Left ventricle myocardium inferior (tissue), 1 donor: ENCODE data around the gene OR2T1. TPM values are rescaled to one million over a fixed set of nuclear protein-coding genes. Genes with fewer than 3 reads are reported as not detected.

Experiments used
- DNase-seq: peaks from one replicate; pipeline ENCODE4 v3.0.0-alpha.2; 2020
- H3K27ac ChIP-seq: fragments of 200-600 bp; replicated peaks from 2 replicates; pipeline ENCODE4 v1.8.0; 2021
- H3K27me3 ChIP-seq: fragments of 200-600 bp; 2 replicates; pipeline ENCODE4 v1.8.0; 2021; ENCODE audit warnings: low read depth
- H3K36me3 ChIP-seq: fragments of 200-600 bp; 2 replicates; pipeline ENCODE4 v1.8.0; 2021
- H3K4me1 ChIP-seq: fragments of 200-600 bp; 2 replicates; pipeline ENCODE4 v1.8.0; 2021
- H3K4me3 ChIP-seq: fragments of 200-600 bp; 2 replicates; pipeline ENCODE4 v1.8.0; 2021; ENCODE audit warnings: mild to moderate bottlenecking, moderate library complexity
- H3K9me3 ChIP-seq: fragments of 200-600 bp; replicated peaks from 2 replicates; pipeline ENCODE4 v1.8.0; 2021
- CTCF ChIP-seq: fragments of 200-600 bp; IDR thresholded peaks from 2 replicates; pipeline ENCODE4 v1.8.0; 2021; ENCODE audit warnings: antibody characterized with exemption, mild to moderate bottlenecking, borderline replicate concordance
- intact Hi-C: fragments of 100-400 bp; cut with micrococcal nuclease; formaldehyde crosslinking; loops from one replicate; pipeline ENCODE4 v1.11.0; 2022
- long read RNA-seq: library from polyadenylated mRNA; unstranded; transcript quantifications from one replicate; pipeline ENCODE4 v2.0.0, GENCODE V29; 2021
- total RNA-seq: library from RNA; stranded (reverse); fragmentation: NEBNext Ultra II Directional; extraction: Animal tissue kit (Norgen Biotek cat#: 25700); gene quantifications from one replicate; pipeline ENCODE4 v1.2.1, GENCODE V29; 2021
- donor health status: DM: no; HTN: yes; CAD: no; lungs with severe emphysema.

Gene OR2T1
- not detected for total RNA-seq
- long read RNA-seq = 0 reads

GRCh38 chr1:248402748-248403147 is at the start of gene OR2T1:
TSS of gene OR2T1 (plus strand) at chr1:248403048. CDS start at chr1:248406148, 3,100 bp downstream.
- TF ChIP-seq CTCF = no peak
- H3K27ac ChIP-seq = no peak within 1 kb of the TSS
- no peaks in the 10 kb centered on the region for H3K4me1 ChIP-seq
- no peak within 1 kb of the TSS for H3K4me3 ChIP-seq
- no peaks in the 10 kb centered on the region for H3K27me3 ChIP-seq
- no peaks in the 10 kb centered on the region for H3K9me3 ChIP-seq
- DNase-seq = no peak
- intact Hi-C loops = no loop called here
- no peaks in the 10 kb centered on the region for H3K36me3 ChIP-seq

- Histone ChIP-seq H3K4me1 (no peaks in the 10 kb centered on the region), H3K9me3 (peaks cover 1% of the 10 kb centered on the region)
- intact Hi-C loops = no loop called here
Observed at GRCh38 chr1:248359415-248359814, 43.4 kb upstream of the OR2T1 start.

GRCh38 chr1:248361121-248361715 is 41.6 kb upstream of the OR2T1 start, which contains the start of gene OR2T4:
TSS of gene OR2T4 (plus strand) at chr1:248361665. CDS start at chr1:248361665, 0 bp downstream.
- H3K36me3 ChIP-seq = no peaks in the 10 kb centered on the region
- H3K4me1 ChIP-seq = no peaks in the 10 kb centered on the region
- intact Hi-C loops = no loop called here
- H3K9me3 ChIP-seq = peaks cover 14% of the 10 kb centered on the region
- H3K27ac ChIP-seq = no peak within 1 kb of the TSS
- DNase-seq = no peak
- TF ChIP-seq CTCF = no peak
- no peaks in the 10 kb centered on the region for H3K27me3 ChIP-seq
- H3K4me3 ChIP-seq = no peak within 1 kb of the TSS

More at GRCh38 chr1:248359415-248359814, 43.4 kb upstream of the OR2T1 start:
- H3K27ac ChIP-seq = no peak overlapping the region
- H3K4me3 ChIP-seq = no peak overlapping the region
- no peak for TF ChIP-seq CTCF
- no peaks in the 10 kb centered on the region for H3K27me3 ChIP-seq
- no peak for DNase-seq
- no peaks in the 10 kb centered on the region for H3K36me3 ChIP-seq

GRCh38 chr1:248366609-248367008 is 36.2 kb upstream of the OR2T1 start:
- peaks cover 37% of the 10 kb centered on the region for H3K9me3 ChIP-seq
- TF ChIP-seq CTCF = no peak
- H3K36me3 ChIP-seq = no peaks in the 10 kb centered on the region
- no peaks in the 10 kb centered on the region for H3K27me3 ChIP-seq
- H3K27ac ChIP-seq = no peak overlapping the region
- H3K4me3 ChIP-seq = no peak overlapping the region
- intact Hi-C loops = no loop called here
- DNase-seq = no peak
- H3K4me1 ChIP-seq = no peaks in the 10 kb centered on the region

- intact Hi-C loops = no loop called here
- no peak overlapping the region for H3K4me3 ChIP-seq
- H3K9me3 ChIP-seq = peaks cover 29% of the 10 kb centered on the region
- no peak for TF ChIP-seq CTCF
- no peaks in the 10 kb centered on the region for H3K27me3 ChIP-seq
- no peaks in the 10 kb centered on the region for H3K36me3 ChIP-seq
- no peak for DNase-seq
- H3K4me1 ChIP-seq = no peaks in the 10 kb centered on the region
- H3K27ac ChIP-seq = no peak overlapping the region
Observed at GRCh38 chr1:248372394-248372793, 30.5 kb upstream of the OR2T1 start.
